Posterior vena cava (tissue), 2 donors: ENCODE data around the gene NCOA1. TPM values are rescaled to one million over a fixed set of nuclear protein-coding genes. Genes with fewer than 3 reads are reported as not detected.
"Not testable (repeated sequence)": the region's sequence is repeated elsewhere in the genome, so short reads cannot be mapped to it uniquely, and the experiment has no call there.

ENCODE experiments used
- DNase-seq: peaks from one replicate; pipeline ENCODE4 v3.0.0-alpha.2; 2020; ENCODE audit warnings: low spot score
- intact Hi-C, 2 donors: fragments of 100-400 bp; cut with DNase I; formaldehyde crosslinking; loops; one replicate each; pipeline versions ENCODE4 v1.14.1 to v1.14.2; 2022 to 2023
- total RNA-seq, 2 donors: library from RNA; stranded (reverse); fragmentation: NEBNext Ultra II Directional; extraction: Animal tissue kit (Norgen Biotek cat#: 25700); gene quantifications; one replicate each; pipeline ENCODE4 v1.2.1, GENCODE V29; 2021
- donor health status: DM: yes; HTN: yes; CAD: no.
- donor health status: DM: yes; HTN: yes; CAD: no.

NCOA1 gene
- total RNA-seq, 2 donors from 2014 or later, result 43.0 to 43.3 TPM

DNA sequence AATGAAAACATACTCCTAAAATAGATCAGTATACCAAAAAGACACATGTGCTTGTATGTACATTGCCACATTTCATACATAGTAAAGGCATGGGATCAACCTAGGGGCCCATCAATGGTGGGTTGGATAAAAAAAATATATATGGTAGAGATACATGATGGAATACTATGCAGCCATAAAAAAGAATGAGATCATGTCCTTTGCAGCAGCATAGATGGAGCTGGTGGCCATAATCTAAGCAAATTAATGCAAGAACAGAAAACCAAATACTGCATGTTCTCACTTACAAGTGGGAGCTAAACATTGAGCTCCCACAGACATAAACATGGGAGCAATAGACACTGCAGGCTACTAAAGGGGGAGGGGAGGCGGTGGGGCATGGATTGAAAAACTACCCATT, 18.6 kb upstream of the NCOA1 start:
- intact Hi-C loops, result no loop called here
- no peak for DNase-seq

DNA sequence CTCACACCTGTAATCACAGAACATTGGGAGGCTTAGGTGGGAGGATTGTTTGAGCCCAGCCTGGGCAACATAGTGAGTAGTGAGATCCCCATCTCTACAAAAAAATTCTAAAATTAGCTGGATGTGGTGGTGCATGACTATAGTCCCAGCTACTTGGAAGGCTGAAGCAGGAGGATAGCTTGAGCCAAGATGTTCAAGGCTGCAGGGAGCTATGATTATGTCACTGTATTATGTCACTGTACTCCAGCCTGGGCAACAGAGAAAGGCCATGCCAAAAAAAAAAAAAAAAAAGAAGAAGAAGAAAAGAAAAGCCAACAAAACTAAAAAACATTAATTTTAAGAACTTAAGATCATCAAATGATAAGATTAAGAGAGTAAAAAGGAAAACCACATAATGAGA, 17.4 kb upstream of the NCOA1 start:
- intact Hi-C loops, result no loop called here
- DNase-seq, result no peak

DNA sequence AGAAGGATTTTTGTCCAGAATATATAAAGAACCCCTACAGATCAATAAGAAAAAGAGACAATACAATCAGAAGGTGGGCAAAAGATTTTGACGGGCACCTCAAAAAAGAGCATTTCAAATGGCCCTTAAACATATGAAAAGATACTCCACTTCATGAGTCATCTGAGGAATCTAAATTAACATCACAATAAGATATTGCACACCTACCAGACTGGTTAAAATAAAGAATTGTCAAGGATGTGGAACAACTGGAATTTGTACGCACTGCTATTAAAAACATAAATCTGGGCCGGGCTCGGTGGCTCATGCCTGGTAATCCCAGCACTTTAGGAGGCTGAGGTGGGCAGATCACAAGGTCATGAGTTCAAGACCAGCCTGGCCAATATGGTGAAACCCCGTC, 17.0 kb upstream of the NCOA1 start:
- intact Hi-C loops, result no loop called here
- no peak for DNase-seq

DNA sequence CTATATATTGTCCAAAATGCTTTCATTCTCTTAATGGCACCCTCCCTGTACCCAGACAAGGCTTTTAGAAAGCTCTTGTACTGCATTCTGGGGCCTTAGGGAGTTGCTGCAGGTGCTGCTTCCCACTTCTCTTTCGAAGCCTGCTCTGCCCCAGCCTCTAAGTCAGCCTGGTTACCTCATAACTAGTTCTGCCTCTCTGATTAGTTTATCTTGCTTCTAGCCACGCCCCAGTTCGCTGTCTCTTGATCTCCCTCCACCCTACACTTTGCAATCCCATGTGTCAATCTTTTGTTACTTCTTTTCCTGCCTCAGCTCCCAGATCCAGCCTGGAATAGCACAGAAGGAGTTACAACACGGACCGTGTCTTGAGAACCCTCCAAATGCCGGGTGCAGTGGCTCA, 13.8 kb upstream of the NCOA1 start:
- intact Hi-C loops, result no loop called here

DNA sequence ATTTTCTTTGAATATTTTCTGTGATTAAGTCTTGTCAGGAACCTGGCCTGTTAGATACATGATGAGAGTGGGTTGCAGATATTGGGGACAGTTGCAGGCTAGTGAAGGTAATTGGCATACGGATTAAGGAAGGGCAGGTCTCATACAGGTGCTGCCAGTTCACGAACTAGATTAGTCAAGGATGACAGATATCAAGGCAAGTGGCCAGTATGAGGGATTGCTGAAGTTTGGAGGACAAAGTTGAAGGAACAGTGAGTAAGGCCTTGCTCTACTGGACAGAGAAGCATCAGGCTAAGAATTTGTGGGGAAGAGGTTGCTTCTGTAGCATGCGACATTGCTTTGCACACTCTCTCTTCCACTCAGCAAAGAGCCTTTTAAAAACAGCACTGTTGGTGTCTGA, 12.8 kb upstream of the NCOA1 start:
- intact Hi-C loops, result no loop called here
- DNase-seq, result no peak

More for the DNA sequence above, 13.8 kb upstream of the NCOA1 start:
- DNase-seq, result no peak

DNA sequence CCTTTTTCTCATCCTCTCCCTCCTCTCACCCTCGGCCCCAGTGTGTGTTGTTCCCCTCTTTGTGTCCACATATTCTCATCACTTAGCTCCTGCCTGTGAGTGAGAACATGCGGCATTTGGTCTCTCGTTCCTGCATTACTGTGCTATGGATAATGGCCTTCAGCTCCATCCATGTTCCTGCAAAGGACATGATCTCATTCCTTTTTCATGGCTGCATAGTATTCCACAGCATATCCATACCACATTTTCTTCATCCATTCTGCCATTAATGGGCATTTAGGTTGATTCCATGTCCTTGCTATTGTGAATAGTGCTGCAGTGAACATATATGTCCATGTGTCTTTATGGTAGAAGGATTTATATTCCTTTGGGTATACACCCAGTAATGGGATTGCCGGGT, 10.8 kb upstream of the NCOA1 start:
- DNase-seq, result no peak
- intact Hi-C loops, result no loop called here

DNA sequence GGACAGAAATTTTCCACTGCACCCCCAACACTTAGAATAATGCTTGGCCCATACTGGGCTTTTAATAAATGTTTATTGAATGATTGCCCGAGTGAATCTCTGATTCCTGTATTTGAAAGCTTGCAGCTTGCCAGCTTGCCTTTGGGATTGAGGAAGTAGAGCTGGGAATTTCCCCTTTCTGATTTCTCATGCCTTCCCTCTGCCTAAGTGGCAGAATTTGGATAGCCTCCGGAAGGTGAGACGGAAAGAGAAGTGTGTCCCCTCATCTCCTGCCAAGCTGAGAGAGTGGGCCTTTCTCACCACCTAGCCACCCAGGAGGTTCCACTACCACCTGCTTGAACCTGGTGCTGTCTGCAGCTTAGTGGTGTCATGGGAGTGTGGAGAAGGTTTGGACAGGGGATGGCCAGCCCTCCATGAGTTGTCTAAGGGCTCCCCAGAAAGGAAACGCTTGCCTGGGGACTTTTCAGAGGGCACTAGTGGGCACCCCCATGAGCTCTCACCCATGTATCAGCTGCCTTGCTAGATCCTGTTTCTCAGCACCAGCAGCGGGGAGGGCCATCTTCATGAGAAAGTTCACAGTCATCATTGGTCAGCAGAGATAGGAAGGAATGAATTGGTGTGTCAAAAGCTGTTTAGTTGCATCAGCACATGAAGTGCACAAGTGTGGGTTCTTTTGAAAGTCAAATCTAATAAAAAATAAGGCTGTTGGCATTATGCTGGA, 8.6 kb upstream of the NCOA1 start:
- intact Hi-C loops, result no loop called here
- DNase-seq, result no peak

DNA sequence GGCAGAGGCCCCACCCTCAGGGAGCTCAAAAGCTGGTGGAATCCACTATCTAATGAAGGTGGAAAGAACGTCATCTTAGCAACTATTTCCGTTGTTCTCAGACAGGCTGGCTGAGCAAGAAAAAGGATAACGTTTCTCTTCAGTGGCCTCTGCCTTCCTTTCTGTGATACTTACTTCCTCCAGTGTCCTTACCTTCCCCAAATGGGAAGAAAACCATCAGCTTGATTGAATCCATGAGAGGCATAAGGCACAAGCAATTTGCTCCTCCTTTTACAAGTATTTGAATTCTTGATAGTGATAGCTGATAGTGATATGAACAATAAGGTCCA, 8.1 kb upstream of the NCOA1 start:
- intact Hi-C loops, result no loop called here
- DNase-seq, result no peak

DNA sequence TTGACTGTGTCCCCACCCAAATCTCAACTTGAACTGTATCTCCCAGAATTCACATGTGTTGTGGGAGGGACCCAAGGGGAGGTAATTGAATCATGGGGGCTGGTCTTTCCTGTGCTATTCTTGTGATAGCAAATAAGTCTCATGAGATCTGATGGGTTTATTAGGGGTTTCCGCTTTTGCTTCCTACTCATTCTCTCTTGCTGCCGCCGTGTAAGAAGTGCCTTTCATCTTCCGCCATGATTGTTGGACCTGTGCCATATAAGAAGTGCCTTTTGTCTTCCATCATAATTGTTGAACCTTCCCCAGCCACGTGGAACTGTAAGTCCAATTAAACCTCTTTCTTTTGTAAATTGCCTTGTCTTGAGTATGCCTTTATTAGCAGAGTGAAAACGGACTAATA, 6.4 kb upstream of the NCOA1 start:
- intact Hi-C loops, result not testable (repeated sequence)

DNA sequence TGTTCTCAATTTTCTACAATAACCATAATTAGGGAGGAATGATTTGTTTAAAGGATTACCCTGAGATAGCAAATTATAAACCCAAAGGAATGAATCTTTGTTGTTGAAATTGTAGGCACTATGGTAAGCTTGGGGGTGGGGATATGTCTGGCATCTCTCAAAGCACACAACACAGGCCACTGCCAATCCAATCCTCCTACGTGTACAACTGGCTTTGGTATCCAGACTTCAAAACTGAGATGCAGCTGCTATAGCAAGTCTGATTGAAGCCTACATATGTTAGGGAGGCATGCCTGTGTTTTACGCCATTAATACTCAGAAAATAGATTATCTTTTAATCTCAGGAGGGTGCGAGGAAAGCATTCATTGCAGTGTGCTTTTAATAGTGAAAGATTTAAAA, 5.9 kb upstream of the NCOA1 start:
- intact Hi-C loops, result no loop called here
- no peak for DNase-seq

More for the DNA sequence above, 6.4 kb upstream of the NCOA1 start:
- not testable (repeated sequence) for DNase-seq

DNA sequence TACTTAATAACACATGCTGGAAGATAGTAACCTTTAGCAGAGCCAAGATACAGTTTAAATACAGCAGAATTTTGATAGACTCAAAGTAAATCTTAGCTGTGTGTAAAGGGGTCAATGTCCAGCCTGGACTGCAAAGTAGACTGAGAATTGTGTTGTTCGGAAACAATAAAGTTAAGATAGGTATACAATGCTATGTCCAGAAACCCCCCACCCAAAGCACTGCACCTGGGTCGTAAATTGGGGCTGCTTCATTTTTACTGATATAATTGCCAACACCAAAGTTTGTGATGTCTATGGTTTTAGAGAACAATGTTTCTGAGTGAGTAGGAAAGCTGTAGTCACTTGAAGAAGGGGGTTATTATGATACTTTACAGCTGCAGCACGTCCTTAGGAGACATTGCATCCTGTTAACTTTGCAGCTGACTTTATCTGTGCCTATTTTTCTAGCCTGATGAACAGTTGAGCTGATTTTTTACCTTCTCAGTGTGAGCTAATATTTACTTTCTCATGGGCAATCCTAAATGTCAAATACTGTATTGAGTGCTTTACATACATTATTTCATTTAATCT, 4.3 kb upstream of the NCOA1 start:
- intact Hi-C loops, result no loop called here

DNA sequence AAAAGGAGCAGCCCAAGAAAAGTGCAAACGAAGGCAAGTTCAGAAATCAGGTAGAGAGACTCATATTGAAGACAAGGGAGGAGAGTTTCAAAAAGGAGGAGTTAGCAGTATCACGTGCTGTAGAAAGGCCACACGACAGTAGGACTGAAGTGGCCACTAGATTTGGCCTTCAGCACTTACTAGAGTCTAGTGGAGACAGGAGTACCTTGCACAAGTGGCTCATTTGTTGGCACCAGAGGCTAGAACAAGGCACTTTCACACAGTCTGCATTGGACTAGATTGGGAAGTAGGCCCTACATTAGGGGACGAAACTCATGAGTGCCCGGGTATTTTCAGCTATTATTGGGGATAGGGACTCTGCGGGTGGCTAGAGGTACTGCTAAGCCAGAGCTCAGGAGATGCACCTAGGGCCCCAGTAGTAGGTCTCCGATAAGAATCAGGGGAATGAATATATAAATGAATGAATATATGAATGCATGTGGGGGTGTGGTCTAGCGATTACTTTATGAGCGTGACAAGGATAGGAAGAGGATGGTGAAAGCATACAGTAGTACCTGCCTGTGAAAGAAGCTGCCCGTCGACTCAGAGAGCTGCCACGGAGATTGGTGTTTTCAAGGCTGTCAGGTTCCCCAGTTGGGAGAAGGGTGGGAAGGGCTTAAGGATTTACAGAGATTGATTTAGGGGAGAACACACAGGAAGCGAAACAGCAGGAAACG, 1.4 kb upstream of the NCOA1 start:
- no peak for DNase-seq
- intact Hi-C loops, result no loop called here

More for the DNA sequence above, 4.3 kb upstream of the NCOA1 start:
- DNase-seq, result no peak

DNA sequence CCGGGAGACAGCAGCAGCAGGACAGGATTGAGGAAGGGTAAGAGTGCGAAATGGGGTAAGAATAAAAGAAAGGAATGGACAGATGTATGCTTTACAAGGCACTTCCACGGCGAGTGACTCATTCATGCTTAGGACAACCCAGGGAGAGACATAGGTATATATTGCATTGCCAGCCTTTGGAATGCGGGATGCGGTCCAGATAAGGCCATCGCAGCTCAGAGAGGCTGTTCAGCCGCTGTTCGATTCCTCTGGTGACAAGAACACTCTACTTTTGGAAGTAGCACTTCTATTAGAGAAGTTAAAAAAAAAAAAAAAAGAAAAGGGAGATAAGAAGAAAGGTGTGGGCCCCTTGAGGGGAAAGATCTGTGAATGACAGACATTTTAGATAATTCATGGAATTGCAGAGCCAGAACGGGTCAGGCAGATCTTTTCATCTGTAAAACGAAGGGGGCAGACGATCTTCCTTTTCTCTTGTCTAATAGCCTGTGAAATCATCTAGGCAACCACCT, 819 bp upstream of the NCOA1 start:
- intact Hi-C loops, result no loop called here
- DNase-seq, result no peak

DNA sequence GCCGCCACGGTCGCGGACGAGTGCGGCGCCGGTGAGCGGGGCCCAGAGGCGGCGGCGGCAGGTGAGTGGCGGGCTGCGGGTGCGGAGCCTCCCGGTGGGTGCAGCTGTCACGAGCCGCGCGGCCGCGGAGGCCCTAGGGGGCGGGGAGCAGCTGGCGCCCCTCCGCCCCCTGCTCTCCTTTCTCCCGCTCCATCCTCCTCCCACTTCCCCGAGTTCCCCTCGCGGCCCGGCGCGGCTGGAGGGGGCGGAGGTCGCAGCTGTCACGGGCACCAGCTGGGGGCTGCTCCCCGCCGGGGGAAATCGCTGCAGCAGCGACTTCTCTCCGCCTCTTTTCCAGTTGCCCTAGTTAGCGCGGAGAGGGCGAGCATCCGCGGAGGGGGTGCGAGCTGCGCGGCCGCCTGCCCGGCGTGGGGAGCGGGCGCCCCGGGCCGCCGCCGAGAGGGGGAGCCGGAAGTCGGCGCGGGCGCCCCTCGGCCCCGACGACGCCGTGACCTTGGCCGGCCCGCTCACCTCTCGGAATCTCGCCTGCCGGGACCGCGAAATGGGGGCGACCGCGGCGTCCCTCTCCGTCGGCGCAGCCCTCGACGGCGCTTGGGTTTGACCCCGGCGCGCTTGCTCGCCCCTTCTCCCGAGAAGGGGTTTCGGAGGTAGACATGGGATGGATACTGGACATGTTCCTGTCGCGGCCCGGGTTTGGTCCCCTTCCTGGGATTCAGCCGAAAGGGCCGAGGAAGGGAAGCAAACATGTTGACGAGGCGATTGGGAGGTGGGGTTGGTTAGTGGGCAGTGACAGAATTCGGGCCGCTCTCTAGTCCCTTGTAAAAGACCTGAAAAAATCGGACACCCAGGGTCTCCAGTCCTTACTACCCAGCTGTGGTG, 727 bp downstream of the NCOA1 start:
- intact Hi-C loops, result no loop called here
- DNase-seq, result peak; percentile 89

DNA sequence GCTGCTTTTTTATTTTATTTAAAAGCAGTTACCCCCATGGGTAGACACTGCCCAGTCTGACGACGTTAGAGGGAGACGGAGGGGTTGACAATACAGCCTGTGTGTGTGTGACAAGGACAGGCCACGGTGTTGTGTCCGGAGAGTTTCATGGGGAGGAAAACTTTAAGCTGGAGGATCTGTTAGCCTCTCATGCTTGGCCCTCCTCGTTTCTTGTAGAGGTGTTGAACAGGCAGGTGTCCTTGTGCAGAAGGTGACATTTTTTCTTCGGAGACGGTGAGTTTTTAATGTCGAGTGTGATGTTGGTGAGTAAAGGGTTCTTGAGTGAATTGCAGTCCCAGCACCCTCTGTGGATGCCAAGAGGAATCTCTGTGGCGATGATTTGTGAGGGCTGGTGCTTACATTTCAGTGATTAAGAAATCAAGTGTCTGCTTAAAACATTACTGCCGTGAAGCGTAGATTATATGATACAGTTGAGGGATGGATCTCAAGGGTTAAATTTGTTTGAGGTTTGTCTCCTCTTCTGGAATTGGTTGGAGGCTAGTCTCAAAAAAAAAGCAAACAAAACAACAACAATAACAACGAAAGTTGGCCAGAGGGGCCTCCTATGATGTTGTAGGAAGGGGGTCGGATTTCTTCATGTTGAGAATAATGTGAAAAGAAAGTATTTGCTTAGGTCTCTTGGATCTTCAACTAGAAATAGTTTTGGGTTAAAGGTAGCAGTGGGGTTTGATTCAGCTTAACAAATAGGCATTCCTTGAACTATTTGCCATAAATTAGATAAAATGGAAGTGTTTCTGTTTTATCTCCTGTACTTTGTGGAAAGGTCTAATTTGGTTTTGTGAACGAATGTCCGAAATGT, 1.6 kb downstream of the NCOA1 start:
- intact Hi-C loops, result no loop called here
- DNase-seq, result no peak

DNA sequence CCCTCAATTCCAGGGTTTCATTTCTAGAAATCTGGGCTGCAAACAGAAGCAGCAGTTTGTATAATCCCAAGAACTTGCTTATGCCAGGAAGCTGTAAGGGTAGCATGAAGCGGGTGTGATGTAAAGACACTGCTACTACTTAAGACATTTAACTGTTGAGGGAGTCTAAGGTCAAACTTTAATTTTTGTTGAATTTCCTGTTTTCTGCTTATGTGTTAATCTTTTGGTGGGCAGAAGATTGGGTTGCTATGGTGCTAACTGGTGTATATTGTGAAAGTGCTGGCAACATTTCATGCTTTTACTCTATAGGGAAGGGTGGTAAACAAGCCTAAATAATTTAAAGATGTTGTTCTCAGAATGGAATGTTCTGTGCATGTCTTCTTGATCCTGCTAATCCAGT, 2.7 kb downstream of the NCOA1 start:
- intact Hi-C loops, result no loop called here
- no peak for DNase-seq

DNA sequence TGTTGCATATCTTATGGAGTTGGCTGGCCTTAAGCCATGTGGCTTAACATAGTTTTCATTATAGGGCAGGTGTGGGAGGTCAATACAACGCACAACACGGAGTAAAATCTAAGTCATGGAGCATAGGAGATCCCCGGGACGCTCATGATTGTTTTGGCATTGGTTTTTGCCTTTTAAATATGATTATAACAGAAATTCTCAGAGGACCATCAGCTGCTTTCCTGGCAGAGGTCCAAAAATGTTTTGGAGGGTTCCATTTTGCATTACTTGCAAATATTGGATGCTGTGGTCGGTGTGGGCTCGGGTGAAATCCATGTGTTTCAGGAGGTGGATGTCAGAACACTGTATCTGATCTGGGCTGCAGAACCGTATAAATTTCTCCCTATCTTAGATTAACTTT, 3.4 kb downstream of the NCOA1 start:
- intact Hi-C loops, result no loop called here
- DNase-seq, result no peak

DNA sequence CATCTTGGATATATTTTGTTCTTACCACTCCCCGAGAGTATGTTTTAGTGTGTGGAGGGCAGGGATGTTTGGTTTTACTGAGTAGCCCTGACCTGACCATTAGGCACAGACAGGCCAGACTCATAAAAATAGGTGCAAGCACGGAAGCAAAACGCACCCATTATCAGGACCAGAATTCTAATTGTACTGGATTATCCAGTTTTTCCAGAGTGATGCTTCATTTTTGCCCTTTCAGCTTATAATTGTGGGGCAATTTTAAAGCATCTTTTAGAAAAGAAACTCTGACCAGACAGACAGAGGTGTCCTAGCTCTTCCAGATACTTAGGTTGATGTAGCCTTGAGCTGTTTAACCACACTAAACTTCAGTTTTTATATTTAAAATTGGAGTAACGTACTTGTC, 4.4 kb downstream of the NCOA1 start:
- intact Hi-C loops, result no loop called here
- DNase-seq, result no peak

DNA sequence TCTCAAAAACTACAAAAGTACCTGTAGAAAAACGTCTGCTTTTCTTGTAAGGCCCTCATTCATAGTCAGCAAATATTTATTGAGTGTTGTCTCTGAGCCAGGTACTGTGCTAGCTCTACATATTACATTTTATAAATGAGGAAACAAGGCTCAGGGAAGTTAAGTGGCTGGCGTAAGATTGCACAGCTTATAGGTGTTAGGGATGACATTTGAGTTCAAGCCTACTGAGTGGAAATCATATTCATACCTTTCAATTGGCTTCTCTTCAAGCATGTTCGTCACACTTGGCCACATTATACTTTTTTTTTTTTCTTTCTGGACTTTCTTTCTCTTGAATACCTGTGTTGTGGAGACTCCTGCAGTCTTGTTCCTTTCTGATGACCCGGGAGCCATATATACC, 5.9 kb downstream of the NCOA1 start:
- no peak for DNase-seq
- intact Hi-C loops, result no loop called here
